Effector CD4-positive, alpha-beta T cell (primary cell): ENCODE data around the gene SSBP1.
A peak's percentile ranks its signal among the peaks of the same experiment; 100 is the strongest.

Source experiments
- DNase-seq: peaks from one replicate; pipeline ENCODE4 v3.0.0-alpha.2; 2020

Gene SSBP1

DNA sequence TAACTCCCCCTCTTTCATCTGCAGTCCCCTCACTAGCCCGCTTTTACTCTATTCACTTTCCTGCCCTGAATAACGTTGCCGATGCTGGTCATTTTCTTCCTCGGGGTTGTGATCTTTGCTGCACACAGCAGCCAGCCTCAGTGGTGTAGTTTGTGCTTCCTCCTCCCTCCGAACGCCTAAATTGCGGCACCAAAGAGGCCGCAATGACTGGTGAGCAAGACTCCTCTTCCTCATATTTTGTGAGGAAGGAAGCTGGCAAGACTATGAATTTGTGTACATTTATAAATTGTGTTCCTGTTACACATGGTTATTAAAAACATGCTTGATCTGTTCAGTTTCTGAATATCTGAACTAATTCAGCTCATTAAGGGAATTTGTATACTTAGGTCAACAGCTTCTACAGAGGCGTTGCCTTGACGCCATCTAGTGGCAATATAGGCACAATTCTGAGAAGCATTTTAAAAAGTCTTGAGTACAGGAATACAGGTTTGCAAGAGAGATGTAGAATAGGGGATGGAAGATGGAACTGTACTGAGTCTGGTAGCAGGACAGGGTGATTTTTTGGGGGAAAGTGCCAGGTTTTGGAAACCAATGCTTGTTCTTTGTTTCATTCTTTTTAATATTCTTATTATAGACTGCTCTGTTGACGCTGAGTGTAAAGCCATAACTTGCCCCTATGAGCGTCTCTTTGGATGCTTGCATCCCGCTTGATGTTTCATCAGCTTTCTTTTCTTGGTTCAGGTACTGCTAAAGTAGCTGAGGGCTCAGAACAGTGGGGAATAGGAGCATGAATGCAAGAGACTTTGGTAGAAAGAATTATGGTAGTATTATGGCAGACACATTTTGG lies 47.8 kb downstream of the SSBP1 start:
- DNase-seq: peak; percentile 10

DNA sequence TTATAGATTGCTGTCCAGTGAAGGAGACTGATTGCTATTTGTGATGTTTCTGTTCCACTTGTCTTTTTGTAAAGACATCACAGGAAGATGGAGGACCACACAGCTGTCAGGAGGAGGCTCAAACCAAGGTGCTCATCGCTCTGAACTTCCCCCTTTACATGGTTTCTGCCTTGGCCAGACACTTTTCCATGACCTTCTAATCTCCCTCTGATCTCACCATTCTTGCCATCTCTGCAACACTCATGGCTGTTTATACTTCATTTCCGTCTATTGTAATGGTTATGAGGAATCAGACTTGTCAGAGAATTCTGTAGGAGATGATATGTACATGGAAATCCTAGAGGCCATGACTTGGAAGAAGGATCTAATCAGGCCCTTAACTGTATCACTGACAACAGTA lies 50.1 kb downstream of the SSBP1 start:
- DNase-seq: no peak

DNA sequence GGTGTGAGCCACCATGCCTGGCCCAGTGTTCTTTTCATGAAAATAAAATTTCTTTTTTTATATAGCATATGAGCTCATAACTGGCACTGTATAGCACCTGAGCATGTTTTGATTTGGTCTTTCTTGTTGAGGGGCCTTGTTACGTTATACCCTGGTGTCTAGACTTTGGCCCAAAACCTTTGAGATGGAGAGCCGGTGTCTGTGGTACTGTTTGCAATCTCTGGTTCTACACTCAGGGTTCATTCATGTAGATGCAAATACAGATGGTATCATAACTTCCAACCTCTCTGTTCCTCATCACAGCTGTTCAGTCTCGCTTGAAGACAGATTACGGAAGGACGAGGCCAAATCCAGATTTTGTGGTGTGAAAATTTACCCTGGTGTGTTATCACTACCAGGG lies 51.8 kb downstream of the SSBP1 start, which contains the start of gene TAS2R5:
Gene TAS2R5 (plus strand): TSS at position 301 of the 400 bp plus-strand sequence. CDS start 145 bp downstream, outside the sequence.
- no peak for DNase-seq

DNA sequence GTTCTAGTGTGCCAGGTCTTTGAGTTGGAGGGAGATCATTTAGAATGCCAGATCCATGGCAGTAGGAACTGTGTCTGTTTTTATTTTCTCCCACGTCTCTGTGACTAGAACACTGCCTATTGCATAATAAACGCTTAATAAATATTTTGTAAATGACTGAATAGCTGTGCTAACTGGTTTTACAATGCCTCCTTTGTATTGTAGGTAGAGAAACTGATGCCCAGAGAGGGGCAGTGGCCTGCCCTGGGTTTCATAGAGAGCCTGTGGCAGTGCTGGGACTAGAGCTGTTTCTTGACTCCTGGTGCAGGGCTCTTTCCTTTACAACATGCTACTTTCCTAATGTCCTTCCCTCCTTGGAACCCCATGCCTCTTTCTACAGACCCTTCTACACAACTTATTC lies 54.4 kb downstream of the SSBP1 start:
- no peak for DNase-seq
